Measurements from ENCODE around the gene NOP56.

GRCh38 chr20:2625062-2625461 is 27.4 kb upstream of the NOP56 start:
- TF ChIP-seq, protein P1, sequence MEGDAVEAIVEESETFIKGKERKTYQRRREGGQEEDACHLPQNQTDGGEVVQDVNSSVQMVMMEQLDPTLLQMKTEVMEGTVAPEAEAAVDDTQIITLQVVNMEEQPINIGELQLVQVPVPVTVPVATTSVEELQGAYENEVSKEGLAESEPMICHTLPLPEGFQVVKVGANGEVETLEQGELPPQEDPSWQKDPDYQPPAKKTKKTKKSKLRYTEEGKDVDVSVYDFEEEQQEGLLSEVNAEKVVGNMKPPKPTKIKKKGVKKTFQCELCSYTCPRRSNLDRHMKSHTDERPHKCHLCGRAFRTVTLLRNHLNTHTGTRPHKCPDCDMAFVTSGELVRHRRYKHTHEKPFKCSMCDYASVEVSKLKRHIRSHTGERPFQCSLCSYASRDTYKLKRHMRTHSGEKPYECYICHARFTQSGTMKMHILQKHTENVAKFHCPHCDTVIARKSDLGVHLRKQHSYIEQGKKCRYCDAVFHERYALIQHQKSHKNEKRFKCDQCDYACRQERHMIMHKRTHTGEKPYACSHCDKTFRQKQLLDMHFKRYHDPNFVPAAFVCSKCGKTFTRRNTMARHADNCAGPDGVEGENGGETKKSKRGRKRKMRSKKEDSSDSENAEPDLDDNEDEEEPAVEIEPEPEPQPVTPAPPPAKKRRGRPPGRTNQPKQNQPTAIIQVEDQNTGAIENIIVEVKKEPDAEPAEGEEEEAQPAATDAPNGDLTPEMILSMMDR (IDR thresholded peaks at IDR 0.05; ENCODE audit: low read depth, low read length, missing input control) = no peak
- no peak for TF ChIP-seq ATF3 (IDR thresholded peaks at IDR 0.05)
- no peak for TF ChIP-seq YY1 (IDR thresholded peaks at IDR 0.05)
- TF ChIP-seq FOXA2 (IDR thresholded peaks at IDR 0.05) = no peak
- TF ChIP-seq FOXA1 (IDR thresholded peaks at IDR 0.05) = no peak
- TF ChIP-seq REST (IDR thresholded peaks at IDR 0.05) = no peak
- TF ChIP-seq JUND (IDR thresholded peaks at IDR 0.05) = no peak
- TF ChIP-seq GABPA (IDR thresholded peaks at IDR 0.05 in 1 of 2, conservative IDR thresholded peaks at IDR 0.05 in 1 of 2) = no peak
- TF ChIP-seq HNF4G (IDR thresholded peaks at IDR 0.05) = no peak
- TF ChIP-seq SP1 (IDR thresholded peaks at IDR 0.05) = no peak
- no peak for TF ChIP-seq TAF1 (conservative IDR thresholded peaks at IDR 0.05)
- TF ChIP-seq, protein P2, sequence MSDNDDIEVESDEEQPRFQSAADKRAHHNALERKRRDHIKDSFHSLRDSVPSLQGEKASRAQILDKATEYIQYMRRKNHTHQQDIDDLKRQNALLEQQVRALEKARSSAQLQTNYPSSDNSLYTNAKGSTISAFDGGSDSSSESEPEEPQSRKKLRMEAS (IDR thresholded peaks at IDR 0.05) = no peak
- TF ChIP-seq, protein P3, sequence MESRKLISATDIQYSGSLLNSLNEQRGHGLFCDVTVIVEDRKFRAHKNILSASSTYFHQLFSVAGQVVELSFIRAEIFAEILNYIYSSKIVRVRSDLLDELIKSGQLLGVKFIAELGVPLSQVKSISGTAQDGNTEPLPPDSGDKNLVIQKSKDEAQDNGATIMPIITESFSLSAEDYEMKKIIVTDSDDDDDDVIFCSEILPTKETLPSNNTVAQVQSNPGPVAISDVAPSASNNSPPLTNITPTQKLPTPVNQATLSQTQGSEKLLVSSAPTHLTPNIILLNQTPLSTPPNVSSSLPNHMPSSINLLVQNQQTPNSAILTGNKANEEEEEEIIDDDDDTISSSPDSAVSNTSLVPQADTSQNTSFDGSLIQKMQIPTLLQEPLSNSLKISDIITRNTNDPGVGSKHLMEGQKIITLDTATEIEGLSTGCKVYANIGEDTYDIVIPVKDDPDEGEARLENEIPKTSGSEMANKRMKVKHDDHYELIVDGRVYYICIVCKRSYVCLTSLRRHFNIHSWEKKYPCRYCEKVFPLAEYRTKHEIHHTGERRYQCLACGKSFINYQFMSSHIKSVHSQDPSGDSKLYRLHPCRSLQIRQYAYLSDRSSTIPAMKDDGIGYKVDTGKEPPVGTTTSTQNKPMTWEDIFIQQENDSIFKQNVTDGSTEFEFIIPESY (IDR thresholded peaks at IDR 0.05) = no peak
- TF ChIP-seq RAD21 (IDR thresholded peaks at IDR 0.05) = no peak
